ENCODE data around the gene LITAF.

LITAF gene

DNA sequence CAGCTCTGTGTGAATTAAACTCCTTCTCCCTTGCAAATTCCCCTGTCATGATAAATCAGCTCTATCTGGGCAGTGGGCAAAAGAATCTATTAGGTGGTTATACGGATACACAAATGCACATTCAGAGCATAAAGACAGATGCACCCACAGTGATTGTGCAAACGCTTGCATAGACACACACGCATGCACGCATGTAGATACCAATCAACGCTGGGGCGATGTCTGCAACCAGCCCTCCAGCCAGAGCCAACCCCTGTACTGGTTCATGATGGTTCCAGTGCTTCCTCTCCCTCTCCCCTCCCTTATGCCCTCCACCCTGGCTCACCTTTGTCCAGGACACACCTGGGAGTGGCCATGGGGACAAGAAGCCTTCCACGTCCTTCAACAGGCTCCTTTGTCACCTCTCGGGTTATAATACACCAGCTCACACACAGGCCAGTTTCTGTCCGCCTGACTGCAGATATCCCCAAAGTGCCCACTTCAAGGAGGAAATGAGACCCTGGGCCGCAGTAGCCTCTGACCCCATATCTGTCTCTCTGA lies 48.5 kb upstream of the LITAF start:
- Histone ChIP-seq H3K9me3 (ENCODE audit: insufficient read depth, low read depth, low read length) (no peaks in the 10 kb centered on the region), H3K27me3 (ENCODE audit: insufficient read depth, low read length, poor library complexity, severe bottlenecking) (no peaks in the 10 kb centered on the region), H3K4me3 (ENCODE audit: low read length, poor library complexity, severe bottlenecking) (no peak overlapping the region), H3K36me3 (ENCODE audit: insufficient read depth, low read length) (no peaks in the 10 kb centered on the region), H3K9ac (ENCODE audit: low read depth, low read length, poor library complexity, severe bottlenecking) (no peak overlapping the region), H4K20me1 (ENCODE audit: insufficient read depth, low read length, poor library complexity, severe bottlenecking) (no peaks in the 10 kb centered on the region), H3K4me2 (ENCODE audit: low read depth, low read length, poor library complexity, severe bottlenecking) (no peak overlapping the region), H3K4me1 (ENCODE audit: insufficient read depth, low read length, poor library complexity, severe bottlenecking) (no peaks in the 10 kb centered on the region), H3K79me2 (ENCODE audit: insufficient read depth, low read length) (no peaks in the 10 kb centered on the region), H3K9me2 (replicated peaks; ENCODE audit: low read depth, low read length) (no peaks in the 10 kb centered on the region), H3F3A (ENCODE audit: low read depth) (no peaks in the 10 kb centered on the region), H2AFZ (ENCODE audit: low read length) (no peak overlapping the region)
- TF ChIP-seq CTCF (conservative IDR thresholded peaks at IDR 0.05; ENCODE audit: low read length), result no peak
- TF ChIP-seq EZH2phosphoT487 (IDR thresholded peaks at IDR 0.05; ENCODE audit: borderline replicate concordance), result no peak

DNA sequence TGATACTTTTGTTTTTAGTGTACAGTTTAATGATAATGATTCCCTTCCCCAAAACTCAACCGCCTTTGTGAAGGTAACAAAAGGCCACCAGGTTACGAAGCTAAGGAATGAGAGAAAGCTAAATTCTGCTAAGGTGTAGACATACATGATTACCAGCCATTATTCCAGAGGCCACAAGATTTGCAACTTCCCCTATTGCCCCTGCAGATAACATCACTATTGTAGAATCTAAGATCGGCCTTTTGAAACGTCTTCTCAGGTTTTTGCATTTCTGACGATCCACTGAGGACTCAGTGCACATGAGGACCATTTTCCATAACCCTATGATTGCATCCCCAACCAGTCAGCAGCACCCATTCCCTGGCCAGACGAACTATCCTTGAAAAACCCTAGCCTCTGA lies 47.6 kb upstream of the LITAF start:
- no peak for TF ChIP-seq EZH2phosphoT487 (IDR thresholded peaks at IDR 0.05; ENCODE audit: borderline replicate concordance)
- TF ChIP-seq CTCF (conservative IDR thresholded peaks at IDR 0.05; ENCODE audit: low read length), result no peak
- Histone ChIP-seq H3K4me1 (ENCODE audit: insufficient read depth, low read length, poor library complexity, severe bottlenecking) (no peaks in the 10 kb centered on the region), H3F3A (ENCODE audit: low read depth) (no peaks in the 10 kb centered on the region), H4K20me1 (ENCODE audit: insufficient read depth, low read length, poor library complexity, severe bottlenecking) (no peaks in the 10 kb centered on the region), H2AFZ (ENCODE audit: low read length) (no peak overlapping the region), H3K79me2 (ENCODE audit: insufficient read depth, low read length) (no peaks in the 10 kb centered on the region), H3K27me3 (ENCODE audit: insufficient read depth, low read length, poor library complexity, severe bottlenecking) (no peaks in the 10 kb centered on the region), H3K36me3 (ENCODE audit: insufficient read depth, low read length) (no peaks in the 10 kb centered on the region), H3K9me3 (ENCODE audit: insufficient read depth, low read depth, low read length) (no peaks in the 10 kb centered on the region), H3K4me3 (ENCODE audit: low read length, poor library complexity, severe bottlenecking) (no peak overlapping the region), H3K9me2 (replicated peaks; ENCODE audit: low read depth, low read length) (no peaks in the 10 kb centered on the region), H3K4me2 (ENCODE audit: low read depth, low read length, poor library complexity, severe bottlenecking) (no peak overlapping the region), H3K9ac (ENCODE audit: low read depth, low read length, poor library complexity, severe bottlenecking) (no peak overlapping the region)

GRCh38 chr16:11633113-11633512 lies 46.4 kb upstream of the LITAF start:
- Histone ChIP-seq H3K9me2 (replicated peaks; ENCODE audit: low read depth, low read length) (no peaks in the 10 kb centered on the region), H3K4me1 (ENCODE audit: insufficient read depth, low read length, poor library complexity, severe bottlenecking) (no peaks in the 10 kb centered on the region), H3K79me2 (ENCODE audit: insufficient read depth, low read length) (no peaks in the 10 kb centered on the region), H4K20me1 (ENCODE audit: insufficient read depth, low read length, poor library complexity, severe bottlenecking) (no peaks in the 10 kb centered on the region), H3K4me3 (ENCODE audit: low read length, poor library complexity, severe bottlenecking) (no peak overlapping the region), H3K27me3 (ENCODE audit: insufficient read depth, low read length, poor library complexity, severe bottlenecking) (no peaks in the 10 kb centered on the region), H2AFZ (ENCODE audit: low read length) (no peak overlapping the region), H3K9me3 (ENCODE audit: insufficient read depth, low read depth, low read length) (no peaks in the 10 kb centered on the region), H3F3A (ENCODE audit: low read depth) (no peaks in the 10 kb centered on the region), H3K9ac (ENCODE audit: low read depth, low read length, poor library complexity, severe bottlenecking) (no peak overlapping the region), H3K36me3 (ENCODE audit: insufficient read depth, low read length) (no peaks in the 10 kb centered on the region), H3K4me2 (ENCODE audit: low read depth, low read length, poor library complexity, severe bottlenecking) (no peak overlapping the region)
- TF ChIP-seq CTCF (conservative IDR thresholded peaks at IDR 0.05; ENCODE audit: low read length), result no peak

All from Loucy (cell line).